ENCODE data around the gene FH. TPM values are rescaled to one million over a fixed set of nuclear protein-coding genes. Genes with fewer than 3 reads are reported as not detected.

The FH gene
- total and polyA plus RNA-seq, 2 donors (not counting 1 experiment from before 2014, with no cell fraction given): 18.5 to 32.4 TPM

GRCh38 chr1:241527146-241527545, 7.6 kb upstream of the FH start:
- WGBS (ENCODE audit: insufficient coverage): 100% methylated on average over 1 of the region's 3 CpGs
- H3K27me3 ChIP-seq (replicated peaks in 1 of 4; ENCODE audit: control extremely low read depth in 1 of 4, control insufficient read depth in 3 of 4, insufficient read depth in 4 of 4, low read length in 3 of 4): no peaks in the 10 kb centered on the region
- peaks cover 5 to 7% of the 10 kb centered on the region in 2 donors for H3K4me1 ChIP-seq (ENCODE audit: control insufficient read depth in 2 of 2, insufficient read depth in 2 of 2, low read length in 2 of 2)
- no peaks in the 10 kb centered on the region for H3K79me2 ChIP-seq (ENCODE audit: control insufficient read depth, insufficient read depth, low read length)
- intact Hi-C loops (cut with micrococcal nuclease): no loop called here
- H2AFZ ChIP-seq (ENCODE audit: insufficient read depth, low read depth, low read length, poor library complexity, severe bottlenecking): no peak overlapping the region
- H3K27ac ChIP-seq (ENCODE audit: low read length in 2 of 2): no peak overlapping the region
- CTCF ChIA-PET: interaction anchor here (1.7 to 3.6 kb wide), 3 partner anchors 84 to 472 kb away, joined by 8 to 13 read pairs (median 13); partner anchors contain the start of gene MAP1LC3C
- H3K36me3 ChIP-seq (replicated peaks in 1 of 2; ENCODE audit: control extremely low read depth in 1 of 2, control insufficient read depth in 1 of 2, extremely low read depth in 1 of 2, insufficient read depth in 2 of 2, low read length in 1 of 2): no peaks in the 10 kb centered on the region
- Mint-ChIP-seq H3K27me3 (no peaks in the 10 kb centered on the region), H3K4me3 (no peak overlapping the region), H3K4me1 (peaks cover 5% of the 10 kb centered on the region), H3K27ac (no peak overlapping the region), H3K9me3 (ENCODE audit: insufficient read depth) (no peaks in the 10 kb centered on the region)
- TF ChIP-seq CTCF (IDR thresholded peaks at IDR 0.05) (no peak), EZH2 (IDR thresholded peaks at IDR 0.05; ENCODE audit: borderline replicate concordance, insufficient read depth, low read depth, low read length, poor library complexity, severe bottlenecking) (no peak)
- H3K4me2 ChIP-seq (replicated peaks; ENCODE audit: low read depth, low read length, poor library complexity, severe bottlenecking): no peak overlapping the region
- no peak overlapping the region for H3K9ac ChIP-seq (ENCODE audit: low read length)
- H4K20me1 ChIP-seq (ENCODE audit: control insufficient read depth, insufficient read depth, low read length, poor library complexity, severe bottlenecking): no peaks in the 10 kb centered on the region
- DNase-seq (no peak), ATAC-seq (ENCODE audit: low read depth) (no peak)
- no peaks in the 10 kb centered on the region for H3K9me3 ChIP-seq (ENCODE audit: control extremely low read depth in 1 of 3, control insufficient read depth in 2 of 3, insufficient read depth in 1 of 3, low read length in 2 of 3)
- no peak overlapping the region for H3K4me3 ChIP-seq (ENCODE audit: control extremely low read depth in 1 of 5, extremely low read depth in 1 of 5, insufficient read depth in 1 of 5, low read depth in 2 of 5, low read length in 4 of 5)
- POLR2A ChIA-PET: no interaction called here

- intact Hi-C loops (cut with micrococcal nuclease): no loop called here
- Histone ChIP-seq H3K4me3 (ENCODE audit: control extremely low read depth in 1 of 5, extremely low read depth in 1 of 5, insufficient read depth in 1 of 5, low read depth in 2 of 5, low read length in 4 of 5) (no peak overlapping the region), H3K27me3 (replicated peaks in 1 of 4; ENCODE audit: control extremely low read depth in 1 of 4, control insufficient read depth in 3 of 4, insufficient read depth in 4 of 4, low read length in 3 of 4) (peaks cover 0 to 3% (median 0%) of the 10 kb centered on the region in 4 experiments), H3K4me1 (ENCODE audit: control insufficient read depth in 2 of 2, insufficient read depth in 2 of 2, low read length in 2 of 2) (no peaks in the 10 kb centered on the region), H3K4me2 (replicated peaks; ENCODE audit: low read depth, low read length, poor library complexity, severe bottlenecking) (no peak overlapping the region), H3K27ac (ENCODE audit: low read length in 2 of 2) (no peak overlapping the region), H3K9me3 (ENCODE audit: control extremely low read depth in 1 of 3, control insufficient read depth in 2 of 3, insufficient read depth in 1 of 3, low read length in 2 of 3) (no peaks in the 10 kb centered on the region), H3K36me3 (replicated peaks in 1 of 2; ENCODE audit: control extremely low read depth in 1 of 2, control insufficient read depth in 1 of 2, extremely low read depth in 1 of 2, insufficient read depth in 2 of 2, low read length in 1 of 2) (no peaks in the 10 kb centered on the region), H2AFZ (ENCODE audit: insufficient read depth, low read depth, low read length, poor library complexity, severe bottlenecking) (no peak overlapping the region), H3K9ac (ENCODE audit: low read length) (no peak overlapping the region), H4K20me1 (ENCODE audit: control insufficient read depth, insufficient read depth, low read length, poor library complexity, severe bottlenecking) (no peaks in the 10 kb centered on the region), H3K79me2 (ENCODE audit: control insufficient read depth, insufficient read depth, low read length) (no peaks in the 10 kb centered on the region)
- ATAC-seq (ENCODE audit: low read depth): no peak
- no peaks in the 10 kb centered on the region for H3K9me3 Mint-ChIP-seq (ENCODE audit: insufficient read depth)
- ChIA-PET POLR2A (no interaction called here), CTCF (interaction anchor here (1.1 to 2.9 kb wide), 2 partner anchors 16 to 86 kb away, joined by 3 to 10 read pairs; no protein-coding TSS in a partner anchor)
- no peak for TF ChIP-seq EZH2 (IDR thresholded peaks at IDR 0.05; ENCODE audit: borderline replicate concordance, insufficient read depth, low read depth, low read length, poor library complexity, severe bottlenecking)
- TF ChIP-seq CTCF (IDR thresholded peaks at IDR 0.05): no peak
- H3K27me3 Mint-ChIP-seq: peaks cover 3% of the 10 kb centered on the region
- H3K27ac Mint-ChIP-seq: no peak overlapping the region
- DNase-seq: no peak
- no CpG with 5 or more reads among the region's 3 CpGs for WGBS (ENCODE audit: insufficient coverage)
- no peak overlapping the region for H3K4me3 Mint-ChIP-seq
- H3K4me1 Mint-ChIP-seq: no peaks in the 10 kb centered on the region
Observed at GRCh38 chr1:241525026-241525425, 5.5 kb upstream of the FH start.
